K562 (cell line): Measurements from ENCODE around the gene CRACDL. TPM values are rescaled to one million over a fixed set of nuclear protein-coding genes. Genes with fewer than 3 reads are reported as not detected.

Experiments used
- ATAC-seq: fragments of 200-7000 bp; cut with Tn5 transposase; 3 replicates; pipeline ENCODE4 v1.9.1; 2020; ENCODE audit warnings: moderate library complexity
- BruUV-seq: library from RNA; stranded (reverse); fragments of 400-500 nt; replicated peaks from 2 replicates; lab custom pipeline; 2021; lab: Mats Ljungman, UMichigan
- CTCF ChIA-PET: fragments of 300-600 bp; formaldehyde crosslinking; extraction: SDS; loops from one replicate; lab custom pipeline; 2021; ENCODE audit warnings: low intra/inter-chr PET ratio; lab: Yijun Ruan, JAX
- POLR2A ChIA-PET: fragments of 300-600, 350-650 bp; sonication (Branson Sonifier 250); formaldehyde crosslinking; extraction: SDS; loops from one replicate; lab custom pipeline; 2021; ENCODE audit warnings: antibody characterized with exemption, inconsistent platforms; lab: Yijun Ruan, JAX
- DNase-seq, 4 experiments: peaks; one replicate each; pipeline versions ENCODE4 v3.0.0 to v3.0.0-alpha.2; 2011 to 2018; ENCODE audit warnings: low spot score in 3 of 4, mixed read lengths in 3 of 4; ENCODE audit errors: extremely low read depth in 1 of 4
- FAIRE-seq: peaks from 2 replicates; lab custom pipeline; 2011; peaks lifted over from hg19 to GRCh38; lab: Jason Lieb, UNC
- H2AFZ ChIP-seq: 2 replicates; pipeline ENCODE4 v1.6.0; 2011; ENCODE audit warnings: low read depth, low read length, control low read depth, inconsistent platforms
- H3K27ac ChIP-seq: fragments of 200-600 bp; 3 replicates; pipeline ENCODE4 v1.8.0; 2011; ENCODE audit warnings: low read depth, mild to moderate bottlenecking, control low read depth, inconsistent platforms, low read length, moderate library complexity, mixed read lengths; ENCODE audit errors: extremely low read depth
- H3K27me3 ChIP-seq, 2 experiments: fragments of 300-600 bp in 1 of 2; 2 replicates in 1 of 2; 3 replicates in 1 of 2; pipeline versions ENCODE4 v1.6.0 to v1.8.0; 2011; ENCODE audit warnings: inconsistent platforms in 2 of 2, low read length in 2 of 2, mild to moderate bottlenecking in 1 of 2, mixed read lengths in 1 of 2, moderate library complexity in 1 of 2; ENCODE audit not compliant: control insufficient read depth in 2 of 2, insufficient read depth in 2 of 2
- H3K36me3 ChIP-seq: fragments of 300-600 bp; 3 replicates; pipeline ENCODE4 v1.8.0; 2011; ENCODE audit warnings: mild to moderate bottlenecking, low read length, inconsistent platforms; ENCODE audit not compliant: control insufficient read depth, insufficient read depth
- H3K4me1 ChIP-seq, 2 experiments: fragments of 200-600 bp in 1 of 2; replicated peaks in 1 of 2; 2 replicates in 1 of 2; 3 replicates in 1 of 2; pipeline versions ENCODE4 v1.5.1 to v1.8.0; 2011; ENCODE audit warnings: inconsistent platforms in 2 of 2, low read length in 2 of 2, mild to moderate bottlenecking in 1 of 2, mixed read lengths in 1 of 2, moderate library complexity in 1 of 2; ENCODE audit not compliant: control insufficient read depth in 2 of 2, insufficient read depth in 2 of 2
- H3K4me2 ChIP-seq: 2 replicates; pipeline ENCODE4 v1.6.1; 2011; ENCODE audit warnings: low read length, control low read depth, inconsistent platforms, mixed read lengths; ENCODE audit not compliant: insufficient read depth
- H3K4me3 ChIP-seq: fragments of 200-600 bp; sonication (generic), shearing (Covaris generic); 2 replicates; pipeline ENCODE4 v1.5.1; 2016; ENCODE audit warnings: control low read depth, inconsistent platforms
- H3K79me2 ChIP-seq: fragments of 200-600 bp; 3 replicates; pipeline ENCODE4 v1.8.0; 2011; ENCODE audit warnings: low read length, inconsistent platforms; ENCODE audit not compliant: control insufficient read depth, insufficient read depth
- H3K9ac ChIP-seq, 2 experiments: 2 replicates each; pipeline versions ENCODE4 v1.6.0 to v1.6.1; 2011; ENCODE audit warnings: low read depth in 2 of 2, low read length in 2 of 2, control low read depth in 1 of 2, inconsistent platforms in 1 of 2, mild to moderate bottlenecking in 1 of 2, mixed read lengths in 1 of 2; ENCODE audit not compliant: insufficient read depth in 1 of 2
- H3K9me1 ChIP-seq: one replicate; pipeline ENCODE4 v1.6.0; 2011; ENCODE audit warnings: inconsistent platforms, mild to moderate bottlenecking, low read length, moderate library complexity; ENCODE audit not compliant: control insufficient read depth, insufficient read depth
- H3K9me3 ChIP-seq: replicated peaks from 2 replicates; pipeline ENCODE4 v1.5.1; 2011; ENCODE audit warnings: low read depth, low read length, inconsistent platforms; ENCODE audit not compliant: control insufficient read depth, insufficient read depth
- H4K20me1 ChIP-seq: replicated peaks from 2 replicates; pipeline ENCODE4 v1.6.1; 2011; ENCODE audit warnings: low read length, inconsistent platforms, mixed read lengths; ENCODE audit not compliant: control insufficient read depth, insufficient read depth
- CGGBP1 ChIP-seq: fragments of 250-450 bp; sonication (Bioruptor Pico); IDR thresholded peaks from 2 replicates; pipeline ENCODE4 v1.9.0; 2021; ENCODE audit warnings: mild to moderate bottlenecking
- HMGN3 ChIP-seq: IDR thresholded peaks from 2 replicates; pipeline ENCODE4 v1.6.1; 2011; ENCODE audit warnings: borderline replicate concordance, low read depth, mild to moderate bottlenecking, mixed read lengths, low read length; ENCODE audit not compliant: insufficient read length; ENCODE audit errors: extremely low read depth
- HNRNPK ChIP-seq: fragments of 200-400 bp; formaldehyde crosslinking; IDR thresholded peaks from one replicate; pipeline ENCODE4 v1.6.1; 2018; ENCODE audit warnings: mild to moderate bottlenecking, low read depth, low read length; ENCODE audit not compliant: poor library complexity, severe bottlenecking
- HNRNPLL ChIP-seq: fragments of 200-400 bp; formaldehyde crosslinking; IDR thresholded peaks from 2 replicates; pipeline ENCODE4 v1.6.1; 2017; ENCODE audit warnings: low read length, low read depth, mild to moderate bottlenecking; ENCODE audit not compliant: poor library complexity, severe bottlenecking
- JUN ChIP-seq, 2 experiments: sonication (generic) in 1 of 2; formaldehyde crosslinking in 1 of 2; IDR thresholded peaks; 2 replicates each; pipeline versions ENCODE4 v1.6.1 to v1.8.0; 2012 to 2022; ENCODE audit warnings: borderline replicate concordance in 2 of 2, mild to moderate bottlenecking in 2 of 2, improper control_type of control experiment in 1 of 2, low read depth in 1 of 2, low read length in 1 of 2, missing genetic modification reagents in 1 of 2
- MBD1 ChIP-seq: fragments of 250-450 bp; sonication (Bioruptor Pico); IDR thresholded peaks from 2 replicates; pipeline ENCODE4 v1.8.0; 2022; ENCODE audit warnings: inconsistent platforms
- ZNF146 ChIP-seq: IDR thresholded peaks from one replicate; pipeline ENCODE4 v1.6.1; 2018; ENCODE audit warnings: missing compliant biosample characterization; ENCODE audit not compliant: unreplicated experiment
- WGBS: fragments of 100-300 bp; shearing (Covaris generic); methylation state at CpG from one replicate; pipeline ENCODE4 v1.1.6; 2016; ENCODE audit warnings: low coverage, mixed read lengths; ENCODE audit not compliant: insufficient coverage; ENCODE audit errors: missing lambda C conversion rate; 5-methylcytosine and 5-hydroxymethylcytosine counted together
- in situ Hi-C: fragments of 300-500 bp; cut with MboI; formaldehyde crosslinking; loops from 4 replicates; pipeline ENCODE4 v1.15.0; 2018; ENCODE audit warnings: inconsistent platforms, mixed read lengths
- intact Hi-C: fragments of 100-400 bp; cut with micrococcal nuclease; formaldehyde crosslinking; loops from 2 replicates; pipeline ENCODE4 v1.14.2; 2022
- polyA plus RNA-seq, 8 experiments: library from polyadenylated mRNA; depleted of rRNA in 4 of 8; stranded (reverse) in 5 of 8; unstranded in 3 of 8; fragments of >200 nt; fragmentation: Nextera tagmentation in 2 of 8; fragmentation: Illumina TruSeq in 1 of 8; extraction: Ambion mirVana in 2 of 8; extraction: Trizol in 1 of 8; gene quantifications; 2 replicates each; pipeline versions ENCODE4 v1.2.1 to v1.2.3, GENCODE V29; 2011 to 2014; ENCODE audit warnings: inconsistent platforms in 1 of 8, missing spikeins in 1 of 8
- total RNA-seq, 7 experiments: library from RNA; depleted of rRNA in 6 of 7; stranded (reverse); fragments of >200 nt in 6 of 7; fragmentation: Illumina TruSeq in 2 of 7; extraction: Trizol in 2 of 7; gene quantifications; 2 replicates each; pipeline versions ENCODE4 v1.2.1 to v1.2.3, GENCODE V29; 2011 to 2021; ENCODE audit warnings: low replicate concordance in 1 of 7

Gene CRACDL
- total and polyA plus RNA-seq, 9 of the 15 experiments (the other 6 are each of a cell fraction or from before 2014, with no cell fraction given), result not detected

- no peaks in the 10 kb centered on the region for H3K36me3 ChIP-seq
- no peak for DNase-seq
- no peak overlapping the region for H3K9ac ChIP-seq
- no peak overlapping the region for H3K4me2 ChIP-seq
- no peak for TF ChIP-seq HMGN3
- no peak for TF ChIP-seq HNRNPLL
- no peak for TF ChIP-seq MBD1
- TF ChIP-seq CGGBP1 (CRISPR knock-in tag), result no peak
- no peak for TF ChIP-seq JUN (IDR thresholded peaks at IDR 0.05; ENCODE audit: borderline replicate concordance, low read depth, low read length)
- no peak for TF ChIP-seq JUN (CRISPR knock-in tag; IDR thresholded peaks at IDR 0.05; ENCODE audit: borderline replicate concordance)
- TF ChIP-seq HNRNPK, result no peak
- no peak for TF ChIP-seq ZNF146 (CRISPR knock-in tag)
- ChIA-PET CTCF (interaction anchor here (0.6 kb wide), 1 partner anchor 44 kb away, joined by 3 read pairs; no protein-coding TSS in a partner anchor), POLR2A (interaction anchor here (1.5 kb wide), 1 partner anchor 11 kb away, joined by 3 read pairs; no protein-coding TSS in a partner anchor)
- H3K27ac ChIP-seq, result no peak overlapping the region
- H3K79me2 ChIP-seq, result no peaks in the 10 kb centered on the region
- H3K4me3 ChIP-seq, result no peak overlapping the region
- peaks cover 5 to 22% of the 10 kb centered on the region in 2 experiments; a peak in 3 of 5 replicates for H3K27me3 ChIP-seq
- no peak for ATAC-seq
- H3K9me1 ChIP-seq, result no peaks in the 10 kb centered on the region
- H4K20me1 ChIP-seq, result no peaks in the 10 kb centered on the region
- in situ Hi-C loops (no loop called here), intact Hi-C loops (no loop called here)
- H3K4me1 ChIP-seq, result no peaks in the 10 kb centered on the region
- no peaks in the 10 kb centered on the region for H3K9me3 ChIP-seq
- no peak overlapping the region for H2AFZ ChIP-seq
- FAIRE-seq, result no peak
- no TSS peak for BruUV-seq
- WGBS, result under 1% methylated on average over 11 of the region's 11 CpGs
Observed at GRCh38 chr2:98793897-98794830, 141.9 kb downstream of the CRACDL start.
